Ovary (tissue), 3 donors: Measurements from ENCODE around the gene MKS1.

ENCODE experiments used
- EP300 ChIP-seq: sonication (generic); formaldehyde crosslinking; IDR thresholded peaks from one replicate; pipeline ENCODE4 v1.6.1; 2017; ENCODE audit warnings: antibody characterized with exemption
- POLR2A ChIP-seq: fragments of 450-650 bp; IDR thresholded peaks from one replicate; pipeline ENCODE4 v1.6.1; 2017; ENCODE audit warnings: antibody characterized with exemption, mild to moderate bottlenecking, moderate library complexity
- TF ChIP-seq, protein P1 (sequence below), 3 donors: fragments of 450-650 bp in 2 of 3; fragments of 200-600 bp in 1 of 3; IDR thresholded peaks; one replicate each; pipeline versions ENCODE4 v1.5.1 to v1.8.0; 2016 to 2022; ENCODE audit warnings: antibody characterized with exemption in 3 of 3, mild to moderate bottlenecking in 1 of 3
- donor health status: DM: no; HTN: no; CAD: no.

DNA sequence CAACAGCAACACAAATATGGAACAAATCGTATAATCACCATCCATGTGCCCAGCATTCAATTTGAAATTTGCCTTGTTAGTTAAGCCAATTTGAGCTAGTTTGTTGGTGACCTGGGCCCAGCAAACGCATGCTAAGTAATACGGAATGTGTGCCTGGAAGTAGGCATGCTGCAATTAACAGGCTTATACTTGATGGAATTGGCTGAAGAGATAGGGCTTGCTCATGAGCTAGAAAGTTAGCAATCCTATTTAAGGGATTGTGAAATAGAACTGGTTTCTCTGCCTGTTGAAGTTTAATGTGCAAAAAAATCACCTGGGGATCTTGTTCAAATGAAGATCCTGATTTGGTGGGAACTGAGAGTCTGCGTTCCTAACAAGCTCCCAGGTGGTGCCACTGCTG lies 10.8 kb upstream of the MKS1 start:
- no peak for TF ChIP-seq POLR2A
- TF ChIP-seq, protein P1, sequence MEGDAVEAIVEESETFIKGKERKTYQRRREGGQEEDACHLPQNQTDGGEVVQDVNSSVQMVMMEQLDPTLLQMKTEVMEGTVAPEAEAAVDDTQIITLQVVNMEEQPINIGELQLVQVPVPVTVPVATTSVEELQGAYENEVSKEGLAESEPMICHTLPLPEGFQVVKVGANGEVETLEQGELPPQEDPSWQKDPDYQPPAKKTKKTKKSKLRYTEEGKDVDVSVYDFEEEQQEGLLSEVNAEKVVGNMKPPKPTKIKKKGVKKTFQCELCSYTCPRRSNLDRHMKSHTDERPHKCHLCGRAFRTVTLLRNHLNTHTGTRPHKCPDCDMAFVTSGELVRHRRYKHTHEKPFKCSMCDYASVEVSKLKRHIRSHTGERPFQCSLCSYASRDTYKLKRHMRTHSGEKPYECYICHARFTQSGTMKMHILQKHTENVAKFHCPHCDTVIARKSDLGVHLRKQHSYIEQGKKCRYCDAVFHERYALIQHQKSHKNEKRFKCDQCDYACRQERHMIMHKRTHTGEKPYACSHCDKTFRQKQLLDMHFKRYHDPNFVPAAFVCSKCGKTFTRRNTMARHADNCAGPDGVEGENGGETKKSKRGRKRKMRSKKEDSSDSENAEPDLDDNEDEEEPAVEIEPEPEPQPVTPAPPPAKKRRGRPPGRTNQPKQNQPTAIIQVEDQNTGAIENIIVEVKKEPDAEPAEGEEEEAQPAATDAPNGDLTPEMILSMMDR (IDR thresholded peaks at IDR 0.05) = no peak
- no peak for TF ChIP-seq EP300
